ENCODE results near the gene PRIM1.

- TF ChIP-seq CTCF (conservative IDR thresholded peaks at IDR 0.05; ENCODE audit: low read length), result no peak
- TF ChIP-seq EZH2phosphoT487 (IDR thresholded peaks at IDR 0.05; ENCODE audit: borderline replicate concordance), result no peak
Observed at GRCh38 chr12:56682323-56682722, 69.8 kb downstream of the PRIM1 start.
